Pulmonary artery endothelial cell (primary cell): ENCODE measurements around the gene AFAP1L1. TPM values are rescaled to one million over a fixed set of nuclear protein-coding genes. Genes with fewer than 3 reads are reported as not detected.

Source experiments
- DNase-seq: peaks from one replicate; pipeline ENCODE4 v3.0.0-alpha.2; 2011; ENCODE audit warnings: low read depth, low spot score
- total RNA-seq: library from RNA; depleted of rRNA; stranded (reverse); fragments of >200 nt; gene quantifications from 2 replicates; pipeline ENCODE4 v1.2.3, GENCODE V29; 2014

The AFAP1L1 gene
- total RNA-seq, 1 donor from 2014 or later = 150 TPM

DNA sequence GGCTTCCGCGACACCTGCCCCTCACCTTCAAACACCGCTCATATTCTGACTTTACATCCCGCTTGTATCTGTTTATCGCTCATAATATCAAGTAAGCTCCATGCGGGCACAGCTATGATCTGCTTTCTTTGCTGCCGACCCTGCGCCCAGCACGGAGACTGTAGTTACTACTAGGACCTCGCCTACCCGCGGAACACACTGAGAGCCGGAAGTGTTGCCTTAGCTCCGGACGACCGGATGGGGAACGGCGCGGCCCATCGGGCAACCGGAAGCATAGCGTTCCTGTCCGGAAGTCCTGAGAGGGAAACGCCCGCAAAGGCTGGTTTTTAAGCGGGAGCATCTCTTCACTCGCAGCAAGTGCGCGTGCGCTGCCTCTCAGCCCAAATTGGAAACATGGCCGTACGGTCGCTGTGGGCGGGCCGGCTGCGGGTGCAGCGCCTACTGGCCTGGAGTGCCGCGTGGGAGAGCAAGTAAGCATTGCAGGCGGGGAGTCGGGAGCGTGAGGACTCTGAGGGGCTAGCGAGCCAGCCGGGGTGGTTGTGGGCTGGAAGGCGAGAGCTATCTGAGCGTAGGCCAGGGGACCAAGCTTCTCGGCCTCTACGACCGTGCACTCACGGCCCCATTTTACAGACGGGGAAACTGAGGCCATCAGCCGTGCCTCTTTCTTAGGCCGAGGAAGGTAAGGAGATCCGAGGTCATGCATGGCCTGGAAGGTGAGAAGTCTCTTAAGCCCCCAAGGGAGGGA is 73.7 kb downstream of the AFAP1L1 start, which contains the start of gene GRPEL2:
TSS of gene GRPEL2 (plus strand) at position 353 of the 745 bp plus-strand sequence. CDS start at position 394, 41 bp downstream.
- DNase-seq = peak; percentile 60

DNA sequence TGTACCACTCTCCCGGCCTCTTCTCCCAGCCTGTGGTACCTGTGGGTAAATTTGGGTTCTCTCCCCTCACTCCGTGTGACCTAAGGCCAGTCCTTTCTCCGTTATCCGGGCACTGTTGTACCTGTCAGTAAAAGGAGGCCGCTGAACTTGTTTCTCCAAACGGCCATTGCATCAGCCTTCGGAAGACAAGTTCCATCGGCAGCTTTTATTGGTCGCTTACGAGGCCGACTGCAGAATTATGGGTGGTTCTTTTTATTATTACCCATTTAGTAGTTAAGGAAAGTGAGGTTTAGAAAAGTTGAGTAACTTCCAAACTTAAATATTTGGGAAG is 74.2 kb downstream of the AFAP1L1 start:
- no peak for DNase-seq

DNA sequence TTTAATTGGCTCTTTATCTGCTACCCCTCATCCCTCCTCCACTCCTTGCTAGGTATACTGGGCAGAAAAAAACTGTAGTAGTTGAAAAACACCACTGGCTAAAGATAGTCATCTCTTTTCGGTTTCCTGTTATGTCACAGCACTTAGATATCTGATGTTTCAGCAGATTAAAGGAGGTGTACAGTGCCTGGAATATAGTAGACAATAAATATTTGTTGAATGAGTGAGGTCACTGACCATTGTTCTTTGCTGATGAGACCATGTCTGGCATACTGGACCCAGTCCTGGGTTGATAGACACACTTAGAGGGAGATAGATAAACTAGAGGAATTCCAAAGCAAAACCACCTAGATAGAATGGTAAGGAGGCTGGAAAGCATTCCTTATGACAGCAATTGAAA is 76.9 kb downstream of the AFAP1L1 start:
- DNase-seq = no peak

DNA sequence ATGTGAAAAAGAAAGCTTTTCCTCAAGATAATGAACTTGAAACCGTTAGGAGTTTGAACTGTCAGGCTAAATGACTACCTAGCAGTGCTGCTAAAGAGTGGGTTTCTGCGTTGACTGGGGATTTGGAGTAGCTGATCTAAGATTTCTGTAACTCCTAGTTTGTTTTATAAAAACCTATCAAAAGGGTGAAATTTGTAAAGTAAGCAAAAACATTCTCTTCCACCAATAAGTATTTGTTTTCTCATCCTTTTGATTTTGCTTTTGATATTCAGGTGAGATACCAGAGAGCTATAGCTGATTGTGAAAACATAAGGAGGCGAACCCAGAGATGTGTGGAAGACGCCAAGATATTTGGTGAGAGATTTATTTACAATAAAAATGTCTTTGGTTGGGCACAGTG is 77.7 kb downstream of the AFAP1L1 start:
- no peak for DNase-seq

DNA sequence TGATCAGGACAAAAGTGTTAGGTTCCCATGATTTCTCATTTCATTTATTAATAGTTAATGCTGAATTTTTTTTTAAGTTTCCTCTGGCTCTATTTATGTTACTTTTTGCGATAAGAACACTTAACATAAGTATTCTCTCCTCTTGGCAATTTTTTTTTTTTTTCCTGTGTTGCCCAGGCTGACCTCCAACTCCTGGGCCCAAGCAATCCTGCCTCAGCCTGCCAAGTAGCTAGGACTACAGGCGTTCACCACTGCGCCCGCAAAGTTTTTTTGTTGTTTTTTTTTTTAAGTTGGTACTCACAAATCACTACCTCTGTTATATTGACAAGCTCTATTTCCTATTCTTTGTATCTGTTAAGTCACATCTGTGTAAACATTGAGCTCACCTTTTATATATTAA is 80.5 kb downstream of the AFAP1L1 start:
- no peak for DNase-seq

DNA sequence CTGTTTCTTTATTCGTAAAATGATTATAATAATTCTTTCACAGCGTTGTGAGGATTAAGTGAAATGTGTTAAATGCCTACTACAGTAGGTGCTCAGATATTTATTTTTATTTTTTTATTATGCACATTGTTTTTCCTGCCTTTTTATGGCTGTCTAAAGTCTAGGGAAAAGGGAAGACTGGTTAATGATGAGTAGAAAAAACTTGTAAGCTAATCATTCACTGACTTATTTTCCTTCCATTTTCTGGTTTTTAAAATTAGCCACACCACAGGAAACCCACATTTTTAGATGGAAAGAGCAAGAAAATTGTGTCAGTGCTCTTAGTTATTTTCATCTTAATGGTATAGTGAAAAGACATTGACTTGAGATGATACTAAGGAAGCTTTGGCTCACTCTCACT is 82.3 kb downstream of the AFAP1L1 start:
- DNase-seq = no peak

DNA sequence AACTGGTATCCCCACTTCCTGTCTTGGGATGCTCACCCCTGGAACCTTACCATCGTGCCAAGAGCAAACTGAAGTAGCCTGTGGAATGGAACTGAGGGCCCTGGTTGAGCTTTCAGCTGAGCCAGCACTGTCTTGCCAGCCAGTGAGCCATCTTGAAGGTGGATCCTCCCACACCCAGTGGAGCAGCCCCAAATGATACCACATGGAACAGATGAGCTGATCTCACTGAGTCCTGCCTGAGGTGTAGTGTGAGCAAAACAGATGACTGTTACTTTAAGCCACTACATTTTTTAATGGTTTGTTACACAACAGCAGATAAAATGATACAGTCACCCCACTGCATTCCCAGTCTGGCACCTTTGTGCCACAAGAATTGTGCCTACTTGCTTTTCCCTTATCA is 84.0 kb downstream of the AFAP1L1 start:
- DNase-seq = no peak

DNA sequence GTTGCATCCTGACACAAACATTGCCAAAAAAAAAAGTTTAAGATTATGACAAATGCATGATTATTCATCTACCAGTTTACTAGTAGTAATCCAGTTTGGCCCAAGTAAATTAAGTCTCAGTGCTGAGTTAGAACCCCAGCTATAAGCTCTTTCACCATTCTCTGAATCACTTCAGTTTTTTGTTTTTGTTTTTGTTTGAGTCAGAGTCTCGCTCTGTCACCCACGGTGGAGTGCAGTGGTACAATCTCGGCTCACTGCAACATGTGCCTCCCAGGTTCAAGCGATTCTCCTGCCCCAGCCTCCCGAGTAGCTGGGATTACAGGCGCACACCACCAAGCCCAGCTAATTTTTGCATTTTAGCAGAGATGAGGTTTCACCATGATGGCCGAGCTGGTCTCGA is 84.7 kb downstream of the AFAP1L1 start:
- no peak for DNase-seq

DNA sequence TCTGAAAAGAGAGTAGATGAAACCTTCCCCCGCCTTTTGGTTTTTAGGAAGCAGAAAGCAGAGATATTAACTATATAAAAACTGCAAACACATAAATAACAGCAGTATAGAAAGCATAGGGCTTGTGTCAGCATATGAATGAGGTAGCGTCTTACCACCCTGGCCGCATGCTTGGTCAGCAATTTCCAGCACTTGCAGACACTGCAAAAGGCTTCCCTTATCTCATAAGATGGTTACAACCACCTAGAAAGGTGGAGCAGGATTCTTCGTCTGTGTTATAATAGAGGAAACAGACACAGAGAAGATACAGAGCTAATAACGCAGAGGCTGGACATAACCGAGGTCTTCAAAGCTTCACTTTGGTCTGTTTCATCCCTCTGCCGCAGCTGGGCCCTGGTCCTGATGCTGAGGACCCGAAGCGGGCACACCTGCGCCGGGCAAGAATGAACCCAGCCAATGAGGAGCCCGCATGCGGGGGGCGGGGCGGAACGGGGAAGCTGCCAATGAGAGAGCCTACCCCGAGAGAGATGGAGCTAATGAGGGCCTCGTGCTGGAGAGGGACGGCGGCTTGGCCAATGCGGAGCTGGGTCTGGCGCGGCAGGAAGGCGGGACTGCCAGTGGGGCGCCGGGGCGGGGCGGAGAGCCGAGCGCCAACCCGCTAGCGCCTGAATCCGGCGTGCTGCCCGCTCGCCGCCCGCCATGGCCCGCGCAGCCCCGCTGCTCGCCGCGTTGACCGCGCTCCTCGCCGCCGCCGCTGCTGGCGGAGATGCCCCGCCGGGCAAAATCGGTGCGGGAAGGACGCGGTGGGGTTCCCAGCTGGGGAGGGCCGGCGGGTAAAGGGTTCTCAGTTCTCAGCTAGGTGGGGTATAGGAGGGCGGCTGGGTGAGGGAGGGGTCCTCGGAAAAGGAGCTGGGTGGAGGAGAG is 86.0 kb downstream of the AFAP1L1 start, which contains the start of gene PCYOX1L:
TSS of gene PCYOX1L (plus strand) at position 677 of the 924 bp plus-strand sequence. CDS start at position 700, 23 bp downstream.
- DNase-seq = peak; percentile 82

DNA sequence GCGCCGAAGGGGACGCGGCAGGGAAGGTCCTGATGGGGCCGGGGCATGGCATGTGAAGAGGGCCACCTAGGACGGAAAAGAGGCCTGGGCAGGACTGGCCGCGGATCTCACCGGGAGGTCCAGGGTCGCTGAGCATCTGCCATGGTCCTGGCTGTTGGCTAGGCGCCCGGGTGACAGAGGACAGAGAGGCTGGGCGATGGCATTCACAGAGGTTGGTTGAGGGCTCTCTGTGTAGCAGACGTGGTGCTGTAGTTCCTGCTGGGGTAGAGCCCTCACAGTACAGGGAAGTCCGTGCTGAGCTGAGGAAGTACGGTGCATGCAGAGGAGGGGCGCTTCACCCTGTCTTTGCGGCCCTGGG is 86.6 kb downstream of the AFAP1L1 start:
- no peak for DNase-seq

DNA sequence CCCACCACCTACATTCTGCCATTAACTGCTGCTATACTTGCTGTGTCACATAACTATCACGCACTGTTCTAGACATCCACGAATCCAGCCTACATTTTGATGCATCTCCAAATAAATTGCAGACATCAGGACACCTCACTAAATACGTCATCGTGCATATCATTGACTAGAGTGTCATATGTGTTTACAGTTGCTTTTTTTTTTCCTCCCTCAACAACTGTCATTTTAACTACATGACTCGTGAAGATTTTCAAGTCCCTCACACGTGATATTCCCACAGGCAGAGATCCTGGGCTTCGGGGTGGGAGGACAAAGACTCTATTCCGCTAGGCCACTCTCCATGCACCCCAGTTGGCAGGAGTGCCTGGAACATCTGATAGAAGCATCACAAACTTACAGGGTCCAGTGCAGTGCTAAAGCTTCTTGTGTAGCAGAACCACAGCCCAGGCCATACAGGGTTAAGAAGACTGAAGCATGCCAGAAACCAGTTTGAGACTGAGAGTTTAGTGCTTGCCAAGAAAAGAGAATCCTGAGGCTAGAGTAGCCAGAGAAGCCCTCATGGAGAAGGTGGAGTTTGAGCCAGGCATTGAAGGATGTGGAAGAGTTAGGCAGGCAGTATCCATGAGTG is 87.3 kb downstream of the AFAP1L1 start:
- DNase-seq = no peak

DNA sequence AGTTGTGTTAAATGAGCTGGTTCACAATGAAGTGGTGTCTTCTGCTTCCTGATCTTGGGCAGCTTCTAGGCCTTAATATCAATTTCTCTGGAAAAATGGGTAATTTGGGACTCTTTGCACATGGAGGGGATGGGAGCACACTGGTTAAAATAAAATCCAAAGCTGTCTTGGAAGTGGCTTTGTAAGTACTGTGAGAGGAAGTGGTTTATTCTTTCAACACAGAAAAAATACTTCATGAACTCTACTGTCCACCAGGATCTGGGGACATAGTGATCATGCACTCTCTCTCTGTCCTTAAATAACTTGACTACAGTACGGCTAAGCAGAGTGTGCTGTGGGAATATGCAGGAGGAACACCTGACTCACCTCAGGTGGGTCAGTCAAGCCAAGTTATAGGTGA is 88.6 kb downstream of the AFAP1L1 start:
- DNase-seq = no peak

DNA sequence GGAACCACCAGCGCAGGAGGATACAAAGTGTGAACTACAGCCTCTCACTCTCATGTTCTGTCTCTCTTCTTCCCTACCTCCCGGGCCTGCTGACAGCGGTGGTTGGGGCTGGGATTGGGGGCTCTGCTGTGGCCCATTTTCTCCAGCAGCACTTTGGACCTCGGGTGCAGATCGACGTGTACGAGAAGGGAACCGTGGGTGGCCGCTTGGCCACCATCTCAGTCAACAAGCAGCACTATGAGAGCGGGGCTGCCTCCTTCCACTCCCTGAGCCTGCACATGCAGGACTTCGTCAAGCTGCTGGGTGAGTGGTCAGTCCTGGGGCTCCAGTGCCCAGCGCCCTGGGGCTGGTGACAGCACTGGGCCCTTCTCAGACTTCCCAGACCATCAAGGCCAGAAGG is 90.9 kb downstream of the AFAP1L1 start:
- no peak for DNase-seq

DNA sequence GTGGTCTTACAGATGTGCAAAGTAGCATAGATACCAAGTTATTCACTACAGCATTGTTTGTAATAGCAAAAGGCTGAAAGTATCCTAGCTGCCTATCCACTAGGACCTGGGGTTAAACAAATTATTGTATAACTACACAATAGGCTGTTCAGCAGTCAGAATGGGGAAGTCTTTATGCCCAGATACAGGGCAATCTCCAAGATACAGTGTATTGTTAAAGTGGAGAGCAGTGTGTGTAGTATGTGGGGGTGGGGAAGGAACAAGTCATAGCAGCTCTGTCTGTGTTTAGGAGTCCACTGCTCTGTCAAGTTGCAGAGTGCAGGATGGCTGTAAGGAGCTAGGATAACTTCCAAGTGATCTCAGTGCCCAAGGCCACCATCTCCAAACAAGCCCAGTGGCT is 91.7 kb downstream of the AFAP1L1 start:
- DNase-seq = no peak

DNA sequence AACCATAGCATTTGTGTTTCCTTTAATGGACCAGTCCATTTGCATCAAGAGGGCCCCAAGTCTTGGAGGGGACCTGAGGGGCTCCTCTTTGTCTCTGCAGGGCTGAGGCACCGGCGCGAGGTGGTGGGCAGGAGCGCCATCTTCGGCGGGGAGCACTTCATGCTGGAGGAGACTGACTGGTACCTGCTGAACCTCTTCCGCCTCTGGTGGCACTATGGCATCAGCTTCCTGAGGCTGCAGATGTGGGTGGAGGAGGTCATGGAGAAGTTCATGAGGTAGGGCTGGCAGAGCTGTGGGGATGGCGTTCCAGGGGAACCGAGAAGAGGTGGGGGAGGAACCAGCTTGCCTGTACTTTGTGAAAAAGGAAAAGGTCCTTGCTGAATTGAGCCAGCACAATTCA is 92.3 kb downstream of the AFAP1L1 start:
- no peak for DNase-seq

DNA sequence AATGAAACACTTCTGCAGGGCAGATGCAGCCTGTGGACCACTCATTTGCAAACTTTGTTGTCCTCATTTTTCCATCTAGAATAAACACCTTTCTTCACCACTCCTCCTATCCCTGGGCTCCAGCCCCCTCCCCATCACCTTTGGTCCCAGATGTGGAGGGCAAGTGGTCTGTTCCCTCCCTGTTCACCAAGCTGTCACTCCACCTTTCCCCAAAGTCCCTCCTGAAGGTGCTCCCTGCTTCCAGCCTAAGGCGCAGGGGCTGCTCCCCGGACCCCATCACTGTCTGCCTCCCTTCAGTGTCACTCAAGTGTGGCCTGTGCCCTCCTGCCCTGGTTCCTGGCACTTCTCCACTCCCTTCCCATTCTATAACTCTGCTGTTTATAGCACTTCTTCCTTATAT is 93.1 kb downstream of the AFAP1L1 start:
- no peak for DNase-seq

DNA sequence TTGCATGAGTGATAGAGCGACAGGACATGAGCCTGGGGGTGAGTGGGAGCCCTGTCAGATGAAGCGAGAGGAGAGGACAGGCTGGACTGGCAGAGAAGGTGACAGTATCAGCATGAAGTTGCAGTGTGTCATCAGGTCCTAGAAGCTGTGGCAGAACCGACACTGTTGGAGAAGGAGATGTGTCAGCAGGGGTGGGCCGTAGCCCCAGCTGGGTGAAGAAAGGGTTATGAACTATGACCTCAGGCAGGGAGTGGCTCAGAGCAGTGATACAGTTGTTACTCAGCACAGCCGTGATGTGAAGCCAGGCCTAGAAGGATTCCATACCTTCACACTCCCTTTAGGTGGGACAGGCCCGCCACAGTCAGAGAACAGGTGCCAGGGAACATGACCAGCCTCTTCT is 93.8 kb downstream of the AFAP1L1 start:
- no peak for DNase-seq

DNA sequence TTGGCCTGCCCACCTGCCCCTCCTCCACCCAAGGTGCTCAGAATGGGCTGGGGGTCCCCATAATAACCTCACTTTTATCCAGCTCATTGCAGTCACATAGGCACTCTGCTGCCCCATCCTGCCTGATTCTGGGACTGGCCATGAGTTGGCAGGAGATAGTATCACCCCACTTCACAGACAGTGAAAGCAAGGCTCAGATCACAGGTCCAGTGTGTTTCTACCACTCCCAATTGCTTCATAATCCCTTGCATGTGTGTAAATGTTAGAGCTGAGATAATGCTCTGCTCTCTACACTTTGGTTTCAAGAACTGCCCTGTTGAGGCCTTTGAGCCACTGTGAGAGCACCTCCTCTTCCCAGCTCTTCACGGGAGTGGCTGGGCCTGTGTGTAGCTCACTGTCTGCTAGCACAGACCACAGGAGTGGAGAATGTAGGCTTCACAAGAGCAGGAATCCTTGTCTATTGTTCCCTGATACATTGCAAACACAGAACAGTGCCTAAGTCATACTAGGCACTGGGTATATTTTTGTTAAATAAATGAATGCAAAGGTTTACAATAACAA is 94.6 kb downstream of the AFAP1L1 start:
- DNase-seq = no peak

DNA sequence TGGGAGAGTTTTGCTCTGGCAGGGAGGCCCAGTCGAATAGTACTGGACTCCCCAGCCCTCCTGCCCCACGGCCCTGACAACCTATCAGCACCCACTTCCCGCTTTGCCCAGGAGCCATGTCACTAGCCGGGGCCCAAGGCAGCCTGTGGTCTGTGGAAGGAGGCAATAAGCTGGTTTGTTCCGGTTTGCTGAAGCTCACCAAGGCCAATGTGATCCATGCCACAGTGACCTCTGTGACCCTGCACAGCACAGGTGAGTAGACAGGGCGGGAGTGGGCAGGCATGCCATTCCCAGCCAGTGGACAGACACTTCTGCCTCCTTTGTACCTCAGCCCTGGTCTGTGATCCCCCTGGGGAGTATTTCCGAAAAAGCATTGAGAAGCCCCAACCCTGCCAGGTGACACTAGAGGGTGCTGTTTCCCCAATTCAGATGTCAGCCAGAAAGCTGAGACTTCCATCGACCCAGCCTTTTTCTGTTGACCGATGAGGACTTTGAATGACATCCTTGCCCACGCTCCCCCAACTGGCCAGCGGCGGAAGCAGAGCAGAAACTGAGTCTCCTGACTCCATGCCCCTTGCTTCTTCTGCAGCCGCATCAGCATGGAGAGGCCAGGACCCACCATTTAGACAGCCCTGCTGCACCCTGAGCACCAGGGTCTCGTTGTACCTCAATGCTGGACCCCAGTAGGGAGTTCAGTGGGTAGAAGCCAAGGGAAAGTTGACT is 95.8 kb downstream of the AFAP1L1 start:
- DNase-seq = no peak

DNA sequence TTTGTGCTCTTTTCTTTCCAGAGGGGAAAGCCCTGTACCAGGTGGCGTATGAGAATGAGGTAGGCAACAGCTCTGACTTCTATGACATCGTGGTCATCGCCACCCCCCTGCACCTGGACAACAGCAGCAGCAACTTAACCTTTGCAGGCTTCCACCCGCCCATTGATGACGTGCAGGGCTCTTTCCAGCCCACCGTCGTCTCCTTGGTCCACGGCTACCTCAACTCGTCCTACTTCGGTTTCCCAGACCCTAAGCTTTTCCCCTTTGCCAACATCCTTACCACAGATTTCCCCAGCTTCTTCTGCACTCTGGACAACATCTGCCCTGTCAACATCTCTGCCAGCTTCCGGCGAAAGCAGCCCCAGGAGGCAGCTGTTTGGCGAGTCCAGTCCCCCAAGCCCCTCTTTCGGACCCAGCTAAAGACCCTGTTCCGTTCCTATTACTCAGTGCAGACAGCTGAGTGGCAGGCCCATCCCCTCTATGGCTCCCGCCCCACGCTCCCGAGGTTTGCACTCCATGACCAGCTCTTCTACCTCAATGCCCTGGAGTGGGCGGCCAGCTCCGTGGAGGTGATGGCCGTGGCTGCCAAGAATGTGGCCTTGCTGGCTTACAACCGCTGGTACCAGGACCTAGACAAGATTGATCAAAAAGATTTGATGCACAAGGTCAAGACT is 96.5 kb downstream of the AFAP1L1 start:
- no peak for DNase-seq

DNA sequence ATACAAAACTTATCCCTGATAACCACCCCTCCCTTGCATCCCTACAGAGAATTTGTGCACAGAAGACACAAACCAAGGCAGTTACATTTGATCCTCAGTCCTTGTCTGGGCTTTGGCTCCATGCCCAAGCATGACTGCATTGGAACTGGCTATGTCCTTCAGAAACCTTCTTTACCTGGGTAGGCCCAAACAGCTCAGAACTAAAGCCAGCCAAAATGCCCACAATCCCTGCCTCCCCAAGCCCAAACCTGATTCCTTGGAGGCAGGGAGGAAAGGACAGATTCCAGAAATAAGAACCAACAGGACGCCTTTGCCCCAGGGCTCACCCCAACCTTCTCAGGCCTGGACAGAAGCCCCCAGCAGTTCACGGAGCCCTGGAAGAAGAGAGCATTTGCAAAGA is 99.2 kb downstream of the AFAP1L1 start:
- DNase-seq = no peak
